HG03439 (cell line): ENCODE results near the gene FDXACB1.

Experiments used
- ATAC-seq: cut with Tn5 transposase; IDR thresholded peaks from one replicate; pipeline ENCODE4 v1.9.1; 2021; ENCODE audit warnings: mild to moderate bottlenecking, moderate library complexity; ENCODE audit not compliant: unreplicated experiment

Gene FDXACB1

DNA sequence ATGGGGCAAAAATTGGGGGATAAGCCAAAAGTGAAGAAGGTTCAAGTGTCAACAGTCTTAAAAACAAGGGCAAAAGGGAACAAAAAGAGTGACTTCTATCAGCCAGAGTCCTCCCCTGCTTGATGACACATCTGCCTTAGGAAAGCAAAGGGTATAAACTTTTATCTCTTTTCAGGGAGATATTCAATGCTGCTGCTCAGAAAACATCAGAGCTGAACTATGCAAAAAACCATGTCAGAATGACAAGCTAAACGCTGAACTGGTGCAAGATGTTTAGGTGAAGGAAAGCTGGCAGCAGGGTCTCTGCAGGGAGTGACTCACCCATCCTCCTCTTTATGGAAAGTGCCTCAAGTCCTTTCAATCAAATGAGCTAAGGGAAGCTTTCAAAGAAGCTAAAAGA lies 32.3 kb downstream of the FDXACB1 start:
- ATAC-seq: no peak

DNA sequence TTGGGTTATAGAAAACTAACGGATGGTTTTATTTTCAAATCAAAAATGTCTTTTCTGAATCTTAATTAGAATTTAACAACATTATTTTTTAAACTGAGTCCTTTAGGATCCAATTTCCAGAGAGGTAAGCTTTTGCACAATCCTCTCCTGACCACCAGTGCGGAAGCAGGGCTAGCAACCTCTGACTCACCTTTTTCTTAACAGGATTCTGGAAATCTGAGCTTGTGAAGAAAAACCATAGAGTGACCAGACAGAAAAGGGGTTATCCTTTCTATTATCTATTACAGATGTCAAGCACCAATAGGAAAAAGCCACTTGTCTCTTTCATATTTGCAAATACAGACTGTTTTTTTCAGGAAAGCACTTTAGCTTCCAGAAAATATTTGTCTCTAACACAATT lies 32.9 kb downstream of the FDXACB1 start:
- no peak for ATAC-seq

DNA sequence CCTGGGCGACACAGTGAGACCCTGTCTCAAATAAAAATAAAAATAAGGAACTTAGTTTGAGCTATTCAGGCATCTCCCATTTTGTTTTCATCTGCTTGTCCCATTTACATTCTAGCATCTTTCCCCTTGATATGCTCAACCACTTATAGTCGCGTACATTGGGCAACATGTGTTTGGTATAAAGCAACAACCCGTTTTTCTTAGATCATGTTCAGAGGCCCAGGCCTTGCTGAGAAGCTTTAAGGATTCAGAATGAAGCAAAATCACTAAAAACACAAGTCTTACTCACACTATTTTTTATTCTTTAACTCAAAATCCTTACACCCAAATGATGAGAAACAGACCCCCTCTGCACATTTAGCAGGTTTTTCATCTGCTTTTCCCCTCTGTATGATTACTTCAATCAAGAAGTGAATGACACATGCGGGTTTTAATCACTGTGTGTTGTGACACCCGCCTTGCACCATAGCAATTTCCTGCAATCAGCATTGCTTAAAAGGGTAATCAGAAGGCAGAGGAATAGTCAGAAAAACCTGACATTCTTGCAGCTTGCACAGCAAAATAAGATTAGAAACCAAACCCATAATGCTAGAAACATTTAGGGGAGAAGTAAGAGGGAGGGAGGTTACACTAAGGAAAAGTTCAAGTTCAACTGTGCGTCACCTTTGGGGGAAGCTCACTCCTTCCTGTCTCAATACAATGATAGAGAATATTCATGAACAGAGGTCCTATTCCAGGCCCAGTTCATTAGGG lies 33.5 kb downstream of the FDXACB1 start:
- ATAC-seq: no peak

DNA sequence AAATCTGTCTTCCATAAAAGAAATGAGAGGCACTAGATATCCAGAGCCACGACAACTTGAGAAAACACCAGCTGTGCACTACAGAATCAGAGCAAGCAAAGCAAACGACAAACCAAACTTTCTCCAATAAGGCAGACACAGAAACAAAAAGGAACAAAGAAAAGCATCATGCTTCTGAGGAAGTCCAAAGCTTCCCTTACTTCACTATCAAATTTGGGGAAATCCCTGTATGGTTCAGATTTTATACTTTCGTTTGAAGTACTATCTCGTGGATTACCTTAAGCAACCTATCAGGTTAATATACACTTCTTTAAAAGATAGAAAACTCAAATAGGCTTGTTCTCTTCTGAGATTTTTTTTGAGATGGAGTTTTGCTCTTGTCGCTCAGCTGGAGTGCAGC lies 35.3 kb downstream of the FDXACB1 start:
- no peak for ATAC-seq

DNA sequence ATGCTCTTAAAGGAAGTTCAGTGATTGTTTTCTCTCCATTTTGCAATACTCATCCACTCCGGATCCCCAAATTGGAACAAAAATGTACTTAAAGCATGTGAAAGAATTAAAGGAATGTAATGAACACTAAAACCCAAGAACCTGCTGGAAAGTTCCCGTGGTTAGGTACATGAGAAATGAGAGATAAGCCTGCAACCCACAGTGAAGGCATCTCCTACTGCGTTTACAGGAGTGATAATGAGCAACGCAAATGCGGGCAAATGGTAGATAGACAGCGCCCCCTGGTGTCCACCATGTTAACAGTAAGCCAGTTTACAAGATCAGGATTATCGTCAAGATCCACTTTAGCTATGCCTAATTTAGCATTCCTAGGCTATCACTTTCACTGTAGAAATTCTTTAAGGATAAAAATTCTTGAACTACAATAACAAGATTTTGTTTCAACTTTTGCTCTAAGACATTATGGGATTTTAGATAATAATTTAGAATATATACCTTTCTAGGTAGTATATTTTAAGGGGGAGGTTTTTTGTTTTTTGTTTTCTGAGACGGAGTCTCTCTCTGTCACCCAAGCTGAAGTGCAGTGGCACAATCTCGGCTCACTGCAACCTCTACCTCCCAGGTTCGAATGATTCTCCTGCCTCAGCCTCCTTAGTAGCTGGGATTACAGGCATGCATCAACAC lies 37.5 kb downstream of the FDXACB1 start:
- ATAC-seq: peak; percentile 79

DNA sequence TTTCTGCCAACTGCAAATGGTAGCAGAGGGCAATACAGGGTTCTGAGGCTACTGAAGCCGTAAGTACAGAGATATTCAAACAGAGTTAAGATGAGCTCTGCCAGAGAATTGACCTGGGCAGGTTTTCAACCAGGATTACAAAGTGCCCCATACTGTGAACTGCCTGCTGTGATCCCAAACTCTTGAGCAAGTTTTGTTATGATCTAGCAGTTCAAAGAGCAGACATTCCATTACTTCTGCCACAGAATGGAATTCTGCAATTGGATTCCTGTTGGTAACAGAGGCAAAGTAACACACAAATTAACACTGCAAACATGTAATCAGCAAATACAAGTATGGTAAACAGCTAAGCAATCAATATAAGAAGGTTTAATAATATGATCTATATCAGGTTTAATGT lies 38.8 kb downstream of the FDXACB1 start:
- no peak for ATAC-seq

DNA sequence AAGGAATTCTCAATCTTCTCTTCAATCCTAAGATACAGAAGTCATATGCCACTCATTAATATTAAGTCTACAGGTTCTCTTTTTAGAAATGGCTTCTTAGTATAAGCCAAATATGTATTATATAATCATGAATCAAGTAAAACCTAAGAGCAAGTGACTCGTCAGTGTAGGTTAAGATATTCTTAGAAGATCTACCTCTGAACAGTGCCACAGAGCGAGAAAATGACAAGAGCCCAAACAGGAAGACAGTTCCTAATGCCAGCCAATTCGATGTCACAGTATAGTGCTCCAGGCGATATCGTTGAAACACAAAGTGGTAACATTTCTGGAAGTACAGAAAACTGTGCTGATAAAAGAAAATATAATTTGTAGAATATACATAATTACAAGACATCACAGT lies 40.9 kb downstream of the FDXACB1 start:
- ATAC-seq: no peak

DNA sequence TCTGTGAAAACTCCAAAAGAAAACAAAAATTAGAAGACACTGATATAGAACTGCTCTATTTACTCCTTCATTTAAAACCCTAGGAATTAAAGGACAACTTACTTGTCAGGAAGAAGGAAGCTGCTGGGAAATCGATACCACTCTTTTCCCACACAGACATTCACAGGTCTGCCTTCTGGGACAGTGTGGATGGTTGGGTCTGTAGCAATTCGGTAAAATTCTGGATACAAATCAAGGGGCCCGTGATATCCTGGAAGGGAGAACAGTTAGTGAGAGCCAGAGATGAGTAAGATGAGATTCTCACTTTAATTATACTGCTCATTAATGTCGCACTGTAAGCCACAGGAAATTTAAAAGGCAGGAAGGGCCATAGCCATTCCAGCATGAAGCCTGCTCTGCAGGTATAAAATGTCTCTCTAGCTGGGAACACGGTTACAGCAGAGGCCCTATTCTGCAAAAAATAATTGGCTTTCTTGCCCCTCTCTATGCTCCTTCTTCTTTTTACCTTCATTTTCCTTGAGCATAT lies 41.5 kb downstream of the FDXACB1 start:
- ATAC-seq: no peak

DNA sequence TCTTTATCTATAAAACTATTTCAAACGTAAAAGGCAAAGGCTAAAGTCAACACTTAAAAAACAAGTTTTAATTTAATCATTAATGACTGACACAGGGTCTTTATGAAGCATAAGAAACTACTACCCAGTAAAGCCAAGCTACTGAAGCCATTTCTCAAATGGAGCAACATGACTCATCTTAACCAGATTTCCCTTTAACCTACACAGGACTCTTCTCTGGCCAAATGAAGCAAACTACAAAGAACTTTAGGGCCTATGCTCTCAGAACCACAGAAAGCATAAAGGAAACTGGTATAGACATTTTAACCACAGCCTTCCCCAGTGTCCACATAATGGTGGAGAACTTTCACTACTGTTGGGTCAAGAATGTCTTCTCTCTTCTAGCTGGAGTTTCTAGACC lies 42.2 kb downstream of the FDXACB1 start:
- ATAC-seq: no peak

DNA sequence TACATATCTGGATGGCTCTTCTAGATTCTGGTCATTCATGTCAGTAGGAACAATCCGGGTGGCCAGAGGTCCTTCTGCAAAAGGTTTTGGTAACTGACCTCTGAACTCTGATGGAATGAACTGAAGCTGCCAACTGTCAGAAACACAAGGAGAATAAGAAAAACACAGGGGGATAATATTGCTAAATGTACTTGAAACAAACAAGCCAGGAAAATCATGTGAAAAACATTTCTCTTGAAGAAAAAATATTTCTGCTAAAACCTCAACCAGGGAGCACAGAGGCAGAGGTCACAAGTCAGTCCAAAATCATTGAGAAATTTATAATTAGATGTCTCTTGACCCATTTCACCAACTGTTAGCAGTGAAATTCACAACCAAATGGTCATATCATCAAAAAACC lies 42.8 kb downstream of the FDXACB1 start:
- no peak for ATAC-seq

DNA sequence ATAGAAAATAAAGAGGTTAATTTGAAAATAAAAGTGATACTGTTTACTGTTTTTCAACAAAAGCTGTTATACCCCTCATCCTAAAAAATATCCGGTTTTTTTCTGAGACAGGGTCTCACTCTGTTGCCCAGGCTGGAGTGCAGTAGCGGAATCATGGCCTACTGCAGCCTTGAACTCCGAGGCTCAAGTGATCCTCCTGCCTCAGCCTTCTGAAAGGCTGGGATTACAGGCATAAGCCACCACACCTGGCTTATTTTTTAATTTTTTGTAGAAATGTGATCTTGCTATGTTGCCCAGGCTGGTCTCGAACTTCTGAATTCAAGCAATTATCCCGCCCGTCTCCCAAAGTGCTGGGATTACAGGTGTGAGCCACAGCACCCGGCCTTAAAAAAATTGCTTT lies 43.3 kb downstream of the FDXACB1 start:
- ATAC-seq: no peak

DNA sequence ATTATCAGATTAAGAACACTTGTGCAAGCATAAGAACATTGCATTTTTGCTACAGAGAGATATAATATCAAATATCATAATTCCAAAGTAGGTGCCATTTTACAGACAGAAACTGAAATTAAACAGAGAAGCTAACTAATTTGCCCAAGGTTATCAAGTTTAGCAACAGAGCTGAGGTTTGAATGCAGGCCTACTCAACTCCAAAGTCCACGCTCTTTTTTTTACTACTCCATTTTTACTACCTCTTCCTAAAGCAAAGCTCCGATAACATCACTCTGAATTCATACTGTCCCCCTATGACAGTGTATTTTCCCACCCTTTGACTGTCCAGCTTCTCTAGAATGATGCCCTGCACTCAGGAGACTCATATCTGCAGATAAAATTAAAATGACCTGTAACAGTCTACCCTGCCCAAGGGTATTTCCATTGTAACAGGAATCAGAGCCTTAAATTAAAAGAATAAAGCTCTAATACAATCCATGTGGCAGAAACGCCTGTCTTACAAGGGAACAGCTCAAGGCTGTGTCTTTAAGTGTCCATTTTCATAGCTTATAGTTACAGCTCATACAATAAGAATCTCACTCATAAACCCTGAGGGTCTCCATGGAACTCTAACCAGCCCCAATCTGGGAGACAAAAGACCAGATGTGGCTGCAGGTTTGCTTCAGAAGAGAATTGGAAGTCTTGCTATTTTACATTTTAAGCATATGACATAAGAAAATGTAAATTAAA lies 44.4 kb downstream of the FDXACB1 start:
- ATAC-seq: no peak

DNA sequence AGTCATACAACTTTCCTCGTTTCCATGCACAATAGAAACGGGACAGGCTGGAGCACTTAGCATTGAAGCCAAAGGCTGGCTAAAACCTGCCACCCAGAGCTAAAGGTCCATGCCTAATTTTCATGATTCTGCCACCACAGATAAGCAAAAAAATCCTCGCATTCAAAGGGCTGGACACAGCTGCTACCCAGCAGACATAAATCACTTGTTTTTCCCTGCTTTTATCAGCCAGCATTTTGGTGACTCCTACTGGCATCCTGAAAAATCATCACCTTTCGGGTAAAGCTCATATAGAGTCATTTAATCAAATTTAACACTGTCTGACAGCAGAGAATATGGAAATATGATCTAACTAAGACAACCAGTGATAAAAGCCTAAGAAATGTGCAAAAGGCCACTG lies 45.4 kb downstream of the FDXACB1 start:
- no peak for ATAC-seq

DNA sequence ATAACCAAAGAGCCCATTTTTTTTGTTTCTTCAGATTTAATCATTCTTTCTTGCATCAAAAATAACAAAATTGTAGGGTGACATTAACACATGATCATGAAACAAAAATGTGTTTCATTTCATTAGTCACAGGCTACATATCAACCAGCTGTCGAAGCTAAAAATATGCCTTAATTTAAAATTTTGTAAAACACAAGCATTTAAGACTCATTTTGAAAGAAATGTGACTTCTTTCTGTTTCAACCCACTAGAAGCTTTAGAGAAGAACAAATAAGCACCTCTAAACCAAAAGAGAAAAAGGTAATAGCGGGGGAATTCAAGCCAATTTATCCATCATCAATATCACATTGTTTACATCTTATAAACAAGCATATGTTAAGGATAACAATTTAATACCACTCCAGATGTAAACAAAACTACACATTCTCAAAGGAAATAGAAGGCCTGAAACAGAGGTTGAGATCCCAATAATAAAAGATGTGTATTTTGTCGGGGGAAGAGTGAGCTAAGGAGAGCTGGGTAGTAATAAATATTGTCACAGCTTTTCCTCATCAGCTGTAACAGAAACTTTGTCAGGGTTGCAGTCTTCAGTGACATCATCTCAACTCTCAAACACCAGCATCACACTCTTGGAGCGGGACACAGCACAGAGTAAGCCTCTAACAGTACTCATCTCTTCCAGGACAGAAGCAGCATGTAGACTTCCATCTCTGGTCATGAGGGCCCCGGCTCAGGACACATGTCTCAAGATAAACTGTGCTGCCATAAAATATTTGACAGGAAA lies 49.6 kb downstream of the FDXACB1 start:
- ATAC-seq: peak; percentile 77

DNA sequence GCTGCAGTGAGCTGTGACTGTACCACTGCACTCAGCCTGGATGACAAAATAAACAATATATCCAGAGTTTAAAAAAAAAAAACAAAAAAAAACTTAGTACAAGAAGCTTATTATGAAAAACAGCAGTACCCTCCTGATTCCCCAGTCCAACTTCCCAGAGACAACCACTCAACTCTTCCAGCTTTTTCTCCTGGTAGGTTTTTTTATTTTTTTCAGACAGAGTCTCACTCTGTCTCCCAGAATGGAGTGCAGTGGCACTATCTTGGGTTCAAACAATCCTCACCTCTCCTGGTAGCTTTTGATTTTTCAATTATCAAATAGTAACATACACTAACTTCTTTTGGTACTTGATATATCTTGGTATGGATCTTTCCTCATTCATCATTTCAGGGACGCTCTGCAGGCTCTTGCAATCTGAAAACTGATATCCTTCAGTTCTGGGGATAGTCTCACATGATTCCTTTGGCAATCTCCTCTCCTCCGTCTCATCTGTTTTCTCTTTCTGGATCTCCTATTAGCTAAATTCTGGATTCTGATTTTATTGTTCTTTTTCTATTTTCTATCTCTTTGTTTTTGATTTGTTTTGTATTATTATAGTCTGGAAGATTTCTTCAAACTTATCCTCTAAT lies 52.5 kb downstream of the FDXACB1 start:
- no peak for ATAC-seq
